GM12874 (cell line): ENCODE measurements around the gene B3GAT1.

Experiments used
- TF ChIP-seq, protein P1 (sequence below): IDR thresholded peaks from 2 replicates; pipeline ENCODE4 v1.5.1; 2011; ENCODE audit warnings: low read depth, mild to moderate bottlenecking, control low read depth, low read length, moderate library complexity; ENCODE audit not compliant: insufficient read depth

Gene B3GAT1

DNA sequence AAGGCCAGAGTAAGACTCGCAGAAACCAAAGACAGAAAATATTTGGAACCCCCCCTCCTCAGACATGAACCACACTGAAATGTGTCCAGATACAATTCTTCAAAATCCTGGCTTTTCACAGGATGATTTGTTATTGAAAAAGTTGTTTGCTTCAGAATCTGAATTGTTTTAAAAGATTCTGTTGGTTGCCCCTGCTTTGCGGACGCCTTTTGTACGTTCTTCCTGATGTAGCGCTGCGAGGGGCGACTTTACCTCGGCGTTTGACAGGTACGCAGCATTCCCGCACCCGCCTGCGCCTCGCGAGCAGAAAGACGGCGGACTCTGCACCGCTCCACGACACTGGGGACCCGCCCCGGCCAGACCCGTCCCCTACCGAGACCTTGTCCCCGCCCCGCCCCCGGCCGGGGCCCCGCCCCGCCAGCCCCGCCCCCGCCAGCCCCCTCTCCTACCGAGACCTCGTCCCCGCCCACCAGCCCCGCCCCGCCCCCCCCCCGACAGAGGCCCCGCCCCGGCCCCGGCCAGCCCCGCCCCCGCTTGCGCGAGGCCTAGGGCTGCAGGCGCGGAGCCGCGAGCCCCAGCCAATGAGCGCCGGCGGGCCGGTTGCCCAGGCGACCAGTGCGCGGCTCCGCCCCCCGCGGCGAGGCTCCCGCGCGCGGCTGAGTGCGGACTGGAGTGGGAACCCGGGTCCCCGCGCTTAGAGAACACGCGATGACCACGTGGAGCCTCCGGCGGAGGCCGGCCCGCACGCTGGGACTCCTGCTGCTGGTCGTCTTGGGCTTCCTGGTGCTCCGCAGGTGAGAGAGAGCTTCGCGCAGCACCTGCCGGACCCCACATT lies 80.5 kb downstream of the B3GAT1 start, which contains the start of gene GLB1L2:
GLB1L2 (plus strand) TSS at position 635 of the 835 bp plus-strand sequence; CDS start at position 709, 74 bp downstream.
- TF ChIP-seq, protein P1, sequence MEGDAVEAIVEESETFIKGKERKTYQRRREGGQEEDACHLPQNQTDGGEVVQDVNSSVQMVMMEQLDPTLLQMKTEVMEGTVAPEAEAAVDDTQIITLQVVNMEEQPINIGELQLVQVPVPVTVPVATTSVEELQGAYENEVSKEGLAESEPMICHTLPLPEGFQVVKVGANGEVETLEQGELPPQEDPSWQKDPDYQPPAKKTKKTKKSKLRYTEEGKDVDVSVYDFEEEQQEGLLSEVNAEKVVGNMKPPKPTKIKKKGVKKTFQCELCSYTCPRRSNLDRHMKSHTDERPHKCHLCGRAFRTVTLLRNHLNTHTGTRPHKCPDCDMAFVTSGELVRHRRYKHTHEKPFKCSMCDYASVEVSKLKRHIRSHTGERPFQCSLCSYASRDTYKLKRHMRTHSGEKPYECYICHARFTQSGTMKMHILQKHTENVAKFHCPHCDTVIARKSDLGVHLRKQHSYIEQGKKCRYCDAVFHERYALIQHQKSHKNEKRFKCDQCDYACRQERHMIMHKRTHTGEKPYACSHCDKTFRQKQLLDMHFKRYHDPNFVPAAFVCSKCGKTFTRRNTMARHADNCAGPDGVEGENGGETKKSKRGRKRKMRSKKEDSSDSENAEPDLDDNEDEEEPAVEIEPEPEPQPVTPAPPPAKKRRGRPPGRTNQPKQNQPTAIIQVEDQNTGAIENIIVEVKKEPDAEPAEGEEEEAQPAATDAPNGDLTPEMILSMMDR: no peak

DNA sequence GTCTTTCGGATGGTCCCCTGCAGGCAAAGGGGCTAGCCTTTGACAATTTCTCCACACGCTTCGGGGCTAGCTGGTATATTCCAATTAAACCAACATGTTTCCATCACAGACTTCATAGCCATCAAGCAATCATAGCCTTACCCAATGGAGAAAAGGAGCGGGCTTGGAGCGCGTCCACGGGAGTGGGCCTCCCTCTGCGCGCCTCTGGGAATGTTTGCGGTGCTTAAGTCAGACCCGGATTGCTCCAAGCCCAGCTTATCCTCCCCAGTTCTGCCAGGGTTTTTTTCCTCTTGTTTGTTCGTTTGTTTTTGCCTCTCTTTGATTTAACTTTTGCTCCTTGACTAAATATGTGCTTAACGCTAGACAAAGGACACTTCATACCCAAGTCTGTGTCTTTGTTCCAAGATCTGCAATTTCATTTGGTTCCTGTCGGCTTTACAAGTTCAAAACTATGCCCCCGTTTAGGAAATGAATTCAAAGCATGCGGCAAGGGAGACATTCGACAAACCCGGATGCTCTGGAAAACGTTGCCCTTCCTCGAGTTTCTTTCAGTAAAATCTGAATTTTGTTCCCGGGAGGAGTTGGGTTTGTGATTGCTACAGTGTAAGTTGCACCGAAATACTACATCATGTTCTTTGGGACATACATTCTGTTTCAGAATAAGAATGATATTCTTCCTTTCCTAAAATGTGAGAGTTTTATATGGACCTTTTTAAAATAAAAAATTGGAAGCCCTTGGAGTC lies 81.3 kb downstream of the B3GAT1 start:
- TF ChIP-seq, protein P1: no peak
